Measurements from ENCODE around the gene CDR2.

GRCh38 chr16:22352723-22353122, 21.7 kb downstream of the CDR2 start:
- TF ChIP-seq POLR2A (IDR thresholded peaks at IDR 0.05; ENCODE audit: low read depth, low read length) = no peak
- no peak for TF ChIP-seq POLR2AphosphoS5 (IDR thresholded peaks at IDR 0.05; ENCODE audit: low read depth, low read length)
- TF ChIP-seq TAF1 (IDR thresholded peaks at IDR 0.05; ENCODE audit: low read depth, low read length) = no peak
- no peak for TF ChIP-seq SPI1 (IDR thresholded peaks at IDR 0.05; ENCODE audit: low read depth, low read length)
